GOT3 (cell line): ENCODE data around the gene KRTAP12-3.
"Not testable (repeated sequence)": the region's sequence is repeated elsewhere in the genome, so short reads cannot be mapped to it uniquely, and the experiment has no call there.

Source experiments
- DNase-seq: peaks from one replicate; lab custom pipeline; 2025; ENCODE audit warnings: mixed read lengths; lab: John Stamatoyannopoulos, UW

The KRTAP12-3 gene

DNA sequence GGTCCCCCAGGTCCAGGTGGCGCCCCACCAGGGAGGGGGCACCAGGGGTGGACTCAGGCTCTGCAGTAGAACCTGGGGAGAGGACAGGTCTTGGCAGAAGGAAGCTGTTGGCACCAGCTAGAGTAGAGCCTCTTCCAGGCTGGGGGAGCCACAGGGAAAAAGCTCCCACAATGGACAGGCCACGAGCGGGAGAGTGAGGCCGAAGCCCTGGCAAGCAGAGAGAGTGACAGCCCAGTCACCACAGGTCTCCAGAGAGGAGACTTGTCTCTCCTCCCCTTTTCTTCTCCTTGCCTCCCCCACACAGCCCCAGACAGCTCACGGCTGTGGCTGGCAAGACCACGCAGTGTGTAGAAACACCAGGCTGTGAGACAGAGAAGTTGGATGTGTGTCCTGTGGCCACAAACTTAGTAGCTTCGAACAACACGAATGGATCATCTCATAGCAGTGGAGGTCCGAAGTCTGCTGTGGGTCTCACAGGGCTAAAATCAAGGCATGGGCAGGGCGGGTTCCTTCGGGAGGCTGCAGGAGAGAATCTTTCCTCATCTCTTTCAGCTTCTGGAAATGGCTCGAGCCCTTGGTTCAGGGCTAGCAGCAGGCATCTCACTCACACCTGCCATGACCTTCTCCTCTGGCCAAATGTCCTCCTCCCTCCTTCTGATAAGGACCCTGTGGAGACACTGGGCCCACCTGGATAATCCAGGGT lies 6.6 kb upstream of the KRTAP12-3 start:
- no peak for DNase-seq

DNA sequence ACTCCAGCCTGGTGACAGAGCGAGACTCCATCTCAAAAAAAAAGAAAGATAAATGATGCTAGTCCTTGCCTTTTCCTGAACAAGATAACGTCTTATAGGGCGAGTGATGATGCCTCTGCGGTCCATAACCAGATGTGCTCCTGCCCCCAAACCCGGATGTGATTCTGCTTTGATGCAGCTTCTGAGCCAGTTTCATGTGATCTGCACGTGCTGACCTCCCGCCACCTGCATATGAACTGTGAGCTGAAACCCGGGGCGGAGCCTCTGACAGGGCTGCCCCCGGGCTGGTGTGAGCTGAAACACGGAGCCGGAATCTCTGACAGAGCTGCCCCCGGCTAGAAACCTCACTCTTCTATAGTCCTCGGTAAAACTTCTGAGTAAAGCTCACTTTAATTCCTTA lies 4.6 kb upstream of the KRTAP12-3 start:
- DNase-seq, result no peak

- DNase-seq, result no peak
These were observed 3.8 kb upstream of the KRTAP12-3 start for GRCh38 chr21:44653656-44654575.

DNA sequence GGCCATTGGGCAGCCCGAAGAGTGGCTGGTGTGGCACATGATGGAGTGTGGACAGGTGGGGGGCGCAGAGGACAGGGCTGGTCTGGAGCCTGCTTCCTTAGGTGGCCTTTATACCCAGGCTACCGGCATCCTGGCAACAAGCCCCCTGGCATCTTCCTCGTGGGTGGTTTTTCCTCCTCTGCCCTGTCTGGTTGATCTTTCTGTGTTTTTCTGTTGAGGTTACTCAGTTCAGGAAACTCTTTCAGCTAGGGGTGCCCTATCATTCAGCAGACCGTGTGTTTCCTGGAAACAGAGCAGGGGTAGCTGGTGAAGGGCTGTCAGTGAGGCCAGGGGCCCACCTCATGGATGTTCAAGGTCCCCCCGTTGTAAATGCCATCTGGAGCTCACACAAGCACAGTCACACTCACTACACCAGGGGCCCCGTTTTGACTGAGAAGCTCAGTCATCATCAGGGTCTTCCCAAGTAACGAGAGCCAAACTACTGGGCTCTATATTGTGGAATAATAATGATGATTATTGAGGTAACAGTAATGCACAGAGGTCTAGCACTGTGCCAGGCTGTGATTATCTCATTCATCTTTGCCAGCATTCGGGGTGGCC lies 3.1 kb upstream of the KRTAP12-3 start, which contains the start of gene KRTAP12-4:
TSS of gene KRTAP12-4 (minus strand) at position 84 of the 600 bp plus-strand sequence. CDS start at position 39, 45 bp downstream.
- DNase-seq, result no peak

DNA sequence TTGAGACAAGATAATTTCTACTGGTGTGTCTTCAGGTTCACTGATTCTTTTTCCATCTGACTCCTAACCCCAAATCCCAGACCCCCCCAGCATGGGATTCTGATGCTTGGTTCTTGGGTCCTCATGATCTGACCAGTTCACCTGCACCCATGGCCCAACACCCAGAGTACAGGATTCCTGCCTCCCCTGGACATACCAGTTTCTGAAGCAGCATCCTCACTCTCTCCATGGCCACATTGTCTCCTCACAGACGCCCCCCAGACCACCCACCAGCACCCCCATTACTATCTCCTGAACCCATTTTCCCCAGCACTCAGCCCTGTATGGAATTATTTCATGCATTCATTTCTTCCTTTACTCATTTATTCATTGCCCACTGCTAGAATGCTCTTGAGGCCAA lies 864 bp upstream of the KRTAP12-3 start:
- DNase-seq, result no peak

DNA sequence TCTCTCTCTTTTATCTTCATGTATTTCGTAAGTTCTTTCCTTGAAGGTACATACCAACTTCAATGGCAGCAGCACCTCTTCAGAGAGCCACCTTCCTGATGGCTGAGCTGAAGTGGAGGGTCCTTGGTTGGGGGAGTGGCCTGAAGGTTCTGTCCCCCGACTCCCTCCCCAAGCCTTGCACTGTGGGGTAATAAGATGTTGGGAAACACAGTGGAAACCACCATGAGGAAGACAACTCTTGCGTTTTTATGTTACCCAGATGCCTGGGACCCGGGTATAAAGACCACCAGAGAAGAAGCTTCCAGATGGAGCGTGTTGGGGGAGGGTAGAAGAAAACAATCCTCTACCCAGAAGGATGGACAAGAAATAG lies 794 bp downstream of the KRTAP12-3 start:
- DNase-seq, result no peak

DNA sequence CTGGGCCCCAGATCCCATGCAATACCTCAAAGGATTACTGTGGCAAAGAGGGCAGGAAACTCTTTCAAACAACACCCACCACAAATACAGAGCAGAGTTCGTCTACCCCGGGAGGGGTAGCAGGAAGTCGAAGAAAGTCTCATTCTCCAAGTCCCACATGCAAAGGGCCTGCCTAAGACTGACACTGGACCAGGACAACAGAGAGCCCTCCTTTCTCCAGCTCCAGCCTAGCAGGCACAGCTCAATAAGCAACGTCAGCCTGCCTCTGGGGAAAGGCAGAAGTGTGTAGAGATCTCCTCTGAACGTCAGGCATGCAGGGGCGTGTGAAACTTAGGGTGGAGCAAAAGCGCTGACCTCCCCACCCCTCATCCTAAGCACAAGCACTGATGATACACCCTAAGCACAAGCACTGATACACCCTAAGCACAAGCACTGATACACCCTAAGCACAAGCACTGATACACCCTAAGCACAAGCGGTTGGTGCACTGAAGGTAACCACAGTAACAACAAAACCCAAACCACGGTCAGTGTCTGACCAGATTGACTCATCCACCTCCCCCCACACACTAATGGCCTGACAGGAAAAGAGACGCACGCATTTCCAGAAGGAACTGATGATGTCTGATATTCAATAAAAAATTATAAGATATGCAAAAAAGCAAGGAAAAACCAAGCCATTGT lies 1.3 kb downstream of the KRTAP12-3 start:
- DNase-seq, result no peak

- DNase-seq, result not testable (repeated sequence)
These were observed 3.8 kb downstream of the KRTAP12-3 start for GRCh38 chr21:44661567-44661966.

- no peak for DNase-seq
These were observed 7.0 kb downstream of the KRTAP12-3 start for GRCh38 chr21:44664691-44665090.

DNA sequence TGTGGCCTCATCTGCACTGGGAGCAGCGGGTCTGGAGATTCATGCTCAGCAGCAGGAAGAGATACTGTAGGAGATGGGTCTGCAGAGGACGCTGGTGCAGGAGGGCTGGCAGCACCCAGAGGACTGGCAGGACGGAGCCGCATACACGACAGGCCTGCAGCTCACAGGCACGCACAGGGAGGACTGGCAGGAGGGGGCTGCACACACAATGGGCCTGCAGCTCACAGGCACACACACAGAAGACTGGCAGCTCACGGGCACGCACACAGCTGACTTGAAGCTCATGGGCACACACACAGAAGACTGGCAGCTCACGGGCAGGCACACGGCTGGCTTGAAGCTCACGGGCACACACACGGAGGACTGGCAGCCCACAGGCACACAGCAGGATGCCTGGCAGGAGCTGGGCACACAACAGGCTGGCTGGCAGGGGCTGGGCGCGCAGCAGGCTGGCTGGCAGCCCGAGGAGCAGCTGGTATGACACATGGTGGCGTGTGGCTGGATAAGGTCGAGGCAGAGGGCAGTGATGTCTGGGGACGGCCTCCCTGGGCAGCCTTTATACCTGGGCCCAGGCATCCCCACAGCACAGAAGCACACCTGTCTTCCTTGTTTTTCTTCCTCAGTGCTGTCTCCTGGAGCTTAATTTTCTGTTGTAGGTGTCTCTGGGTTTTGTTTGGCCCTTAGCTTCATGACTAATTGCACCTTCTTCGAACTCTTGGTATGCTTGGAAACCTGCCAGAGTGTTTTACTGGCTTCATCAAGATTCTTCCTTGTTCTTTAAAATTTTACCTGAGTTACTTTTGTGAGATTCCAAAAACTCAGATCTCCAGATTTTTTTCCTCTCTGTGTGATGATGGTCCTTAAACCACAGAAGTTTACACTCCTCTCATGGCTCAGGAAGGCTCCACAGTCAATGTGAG lies 8.9 kb downstream of the KRTAP12-3 start, which contains the start of gene KRTAP12-2:
TSS of gene KRTAP12-2 (minus strand) at position 527 of the 920 bp plus-strand sequence. CDS start at position 486, 41 bp downstream.
- no peak for DNase-seq

- no peak for DNase-seq
These were observed 9.9 kb downstream of the KRTAP12-3 start for GRCh38 chr21:44667612-44668011.

DNA sequence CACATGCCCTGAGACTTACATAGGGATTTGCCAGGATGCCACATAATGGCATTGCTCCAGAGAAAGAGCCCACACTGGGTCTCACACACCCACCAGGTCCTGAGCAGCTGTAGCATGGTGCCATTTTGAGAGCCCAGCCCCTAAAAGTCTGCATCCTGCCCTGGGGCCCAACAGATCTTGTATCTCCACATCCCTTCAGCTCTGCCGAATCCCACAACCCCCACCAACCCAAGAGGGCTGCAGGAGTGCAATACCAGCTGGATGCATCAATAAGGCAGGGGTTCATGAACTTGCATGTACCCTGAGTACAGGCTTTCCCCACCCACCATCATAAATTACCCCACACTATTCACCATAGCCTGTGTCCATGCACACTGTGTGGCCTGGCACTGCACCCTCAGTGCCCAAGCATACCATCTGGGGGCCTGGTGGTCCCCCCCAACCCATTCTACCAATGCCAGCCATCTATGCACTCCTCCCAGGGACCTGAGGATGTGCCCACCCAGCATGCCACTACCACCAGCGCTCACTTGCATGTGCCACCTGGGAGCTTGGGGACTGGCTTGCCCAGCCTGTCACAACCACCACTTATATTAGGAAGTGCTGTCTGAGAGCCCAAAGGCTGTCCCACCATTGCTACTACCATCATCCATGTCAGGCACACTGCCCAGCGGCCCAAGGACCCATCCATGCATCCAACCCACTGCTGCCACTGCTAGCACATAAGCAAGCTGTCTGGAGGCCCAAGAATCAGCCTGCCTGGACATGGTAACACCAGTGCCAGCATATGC lies 13.1 kb downstream of the KRTAP12-3 start:
- no peak for DNase-seq

DNA sequence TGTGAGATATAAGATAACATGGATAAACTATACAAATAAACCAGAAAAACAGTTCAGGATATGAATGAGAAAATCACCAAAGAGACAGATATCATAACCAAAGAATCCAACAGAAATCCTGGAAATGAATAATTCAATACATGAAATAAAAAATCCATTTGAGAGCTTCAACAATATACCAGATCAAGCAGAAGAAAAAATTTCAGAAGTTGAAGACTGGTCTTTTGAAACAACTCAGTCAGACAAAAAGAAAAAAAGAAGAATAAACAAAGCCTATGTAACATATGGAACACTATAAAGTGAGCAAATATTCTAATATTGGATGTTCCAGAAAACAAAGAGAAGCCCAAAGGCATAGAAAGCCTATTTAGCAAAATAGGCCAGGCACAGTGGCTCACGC lies 14.2 kb downstream of the KRTAP12-3 start:
- DNase-seq, result no peak

GRCh38 chr21:44677881-44678280 lies 20.1 kb downstream of the KRTAP12-3 start:
- DNase-seq, result no peak

DNA sequence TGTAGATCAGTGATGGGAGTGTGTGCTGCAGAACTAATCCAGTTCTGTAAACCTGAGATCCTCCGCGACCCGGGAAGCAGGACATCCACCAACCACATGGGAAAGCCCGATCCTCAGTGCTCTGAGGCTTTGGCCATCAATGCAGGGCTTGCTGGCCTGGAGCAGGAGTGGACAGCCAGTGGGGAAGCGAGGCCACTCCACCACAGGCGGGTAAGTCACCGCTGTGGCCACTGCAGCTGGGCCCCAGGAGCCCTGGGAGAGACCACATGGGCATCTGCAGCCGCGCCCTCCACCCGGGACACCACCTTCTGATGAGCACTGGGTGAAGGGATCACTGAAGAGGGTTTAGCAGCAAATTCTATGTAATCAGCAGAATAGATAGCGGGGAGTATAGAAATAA lies 23.4 kb downstream of the KRTAP12-3 start:
- DNase-seq, result no peak

DNA sequence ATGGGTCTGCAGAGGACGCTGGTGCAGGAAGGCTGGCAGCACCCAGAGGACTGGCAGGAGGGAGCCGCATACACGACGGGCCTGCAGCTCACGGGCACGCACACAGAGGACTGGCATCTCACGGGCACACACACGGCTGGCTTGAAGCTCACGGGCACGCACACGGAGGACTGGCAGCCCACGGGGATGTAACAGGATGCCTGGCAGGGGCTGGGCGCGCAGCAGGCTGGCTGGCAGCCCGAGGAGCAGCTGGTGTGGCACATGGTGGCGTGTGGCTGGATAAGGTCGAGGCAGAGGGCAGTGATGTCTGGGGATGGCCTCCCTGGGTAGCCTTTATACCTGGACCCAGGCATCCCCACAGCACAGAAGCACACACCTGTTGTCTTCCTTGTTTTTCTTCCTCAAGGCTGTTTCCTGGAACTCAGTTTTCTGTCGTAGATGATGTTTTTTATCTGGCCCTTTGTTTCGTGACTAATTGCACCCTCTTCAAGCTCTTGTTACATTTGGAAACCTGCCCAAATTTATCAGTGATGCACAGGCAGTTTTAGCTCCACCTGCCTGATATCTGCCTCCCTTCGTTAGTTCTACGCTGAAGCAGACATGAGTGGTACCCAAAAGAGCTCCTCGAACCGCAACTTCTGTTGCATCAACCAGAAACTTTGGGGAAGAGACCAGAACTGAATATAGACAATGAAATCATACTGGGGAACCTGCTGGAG lies 24.3 kb downstream of the KRTAP12-3 start, which contains the start of gene KRTAP12-1:
TSS of gene KRTAP12-1 (minus strand) at position 303 of the 719 bp plus-strand sequence. CDS start at position 263, 40 bp downstream.
- DNase-seq, result no peak

DNA sequence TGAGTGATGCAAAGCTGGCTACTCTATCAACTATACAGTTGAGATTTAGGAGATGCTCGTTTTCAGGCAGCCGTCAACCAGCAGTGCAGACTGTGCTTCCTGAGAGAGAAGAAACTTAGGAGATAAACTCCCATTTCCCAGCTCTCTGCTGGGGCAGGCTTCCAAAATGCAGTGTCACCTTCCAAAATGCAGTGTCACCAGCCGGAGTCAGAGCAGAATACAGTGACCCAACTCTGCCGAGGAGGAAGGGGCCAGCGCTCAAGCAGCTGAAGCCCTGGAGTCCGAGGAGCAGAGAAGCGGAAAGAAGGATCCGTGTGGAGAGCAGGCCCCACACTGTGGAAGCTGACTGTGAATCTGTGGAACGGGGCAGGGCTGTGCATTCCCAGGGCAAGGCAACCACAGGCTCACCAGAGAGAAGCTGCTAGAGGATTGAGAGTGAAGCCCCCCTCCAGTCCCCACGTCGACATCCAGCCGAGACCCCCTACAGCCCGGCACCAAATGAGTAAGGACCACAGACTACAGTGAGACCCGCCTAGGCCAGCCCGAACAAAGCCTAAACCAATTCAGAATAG lies 24.9 kb downstream of the KRTAP12-3 start:
- no peak for DNase-seq

DNA sequence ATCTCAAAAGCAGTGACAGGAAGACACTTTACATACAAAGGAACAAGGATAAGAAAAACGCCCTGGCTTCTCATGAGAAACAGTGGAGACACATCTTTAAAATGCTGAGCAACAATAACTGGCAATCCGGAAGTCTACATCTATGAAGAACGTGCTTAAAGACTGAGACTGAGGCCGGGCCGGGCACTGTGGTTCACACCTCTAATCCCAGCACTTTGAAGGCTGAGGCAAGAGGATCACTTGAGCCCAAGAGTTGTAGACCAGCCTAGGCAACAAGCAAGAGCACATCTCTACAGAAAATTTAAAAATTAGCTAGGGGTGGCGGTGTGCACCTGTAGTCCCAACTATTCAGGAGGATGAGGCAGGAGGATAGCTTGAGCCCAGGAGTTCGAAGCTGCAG lies 26.3 kb downstream of the KRTAP12-3 start:
- DNase-seq, result no peak

DNA sequence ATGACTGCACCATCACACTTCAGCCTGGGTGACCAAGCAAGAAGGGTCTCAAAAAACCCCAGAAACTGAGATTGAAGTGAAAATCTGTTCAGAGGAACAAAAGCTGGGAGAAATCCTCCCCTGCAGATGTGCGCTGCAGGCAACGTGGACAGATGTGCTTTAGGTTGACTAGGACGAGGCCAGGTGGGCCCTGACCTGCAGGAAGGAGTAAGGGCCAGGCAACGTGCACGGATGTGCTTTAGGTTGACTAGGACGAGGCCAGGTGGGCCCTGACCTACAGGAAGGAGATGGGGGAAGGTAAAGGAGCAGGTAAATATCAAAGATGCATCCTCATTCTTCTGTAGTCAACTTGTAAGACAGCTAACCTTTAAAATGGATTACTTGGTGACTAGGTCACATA lies 26.8 kb downstream of the KRTAP12-3 start:
- DNase-seq, result no peak
